Adipose tissue (tissue), 3 donors: ENCODE measurements around the gene PKP2. TPM values are rescaled to one million over a fixed set of nuclear protein-coding genes. Genes with fewer than 3 reads are reported as not detected.

Source experiments
- polyA plus RNA-seq, 3 donors: library from polyadenylated mRNA; stranded (reverse); fragments of 200-250 nt; gene quantifications; one replicate each; pipeline ENCODE4 v1.2.3, GENCODE V29; 2013
- donor health status: healthy with polysubstance abuse.
- donor health status: Bipolar disorder and iron deficiency.
- donor health status: healthy.

The PKP2 gene
- polyA plus RNA-seq, 3 donors = 2.3 to 9.4 (median 3.7) TPM

Other genes starting within 250 kb of the PKP2 start
- 10 to 100 TPM in 2 of 3 donors, 1 to 10 TPM in 1; 9.8 to 29.7 (median 21.8) TPM for gene DNM1L, start 217.5 kb downstream of the PKP2 start, polyA plus RNA-seq
- 10 to 100 TPM in 2 of 3 donors, 1 to 10 TPM in 1; 7.1 to 12.4 (median 11.1) TPM for gene YARS2, start 140.9 kb downstream of the PKP2 start, polyA plus RNA-seq